CD4-positive, alpha-beta memory T cell (primary cell): ENCODE results near the gene ABRACL. TPM values are rescaled to one million over a fixed set of nuclear protein-coding genes. Genes with fewer than 3 reads are reported as not detected.

Experiments used
- CTCF ChIA-PET: fragments of 350-600 bp; sonication (Branson Sonifier 250); formaldehyde crosslinking; loops from one replicate; lab custom pipeline; 2021; ENCODE audit warnings: inconsistent platforms; ENCODE audit not compliant: partially characterized antibody; lab: Charles Lee
- POLR2A ChIA-PET: fragments of 350-600 bp; sonication (Branson Sonifier 250); formaldehyde crosslinking; loops from one replicate; lab custom pipeline; 2021; ENCODE audit not compliant: partially characterized antibody; lab: Charles Lee
- DNase-seq, 5 donors: peaks; one replicate each; pipeline versions ENCODE4 v3.0.0 to v3.0.0-alpha.2; 2020 to 2022; ENCODE audit warnings: mixed read lengths in 1 of 5
- H3K27ac ChIP-seq: one replicate; pipeline ENCODE4 v1.7.0; 2013; ENCODE audit warnings: low read depth, low read length
- H3K27me3 ChIP-seq: 2 replicates; pipeline ENCODE4 v1.7.0; 2013; ENCODE audit warnings: mild to moderate bottlenecking, low read length, moderate library complexity; ENCODE audit not compliant: insufficient read depth
- H3K36me3 ChIP-seq: 2 replicates; pipeline ENCODE4 v1.7.0; 2013; ENCODE audit warnings: mild to moderate bottlenecking, low read length, moderate library complexity; ENCODE audit not compliant: insufficient read depth
- H3K4me1 ChIP-seq: 2 replicates; pipeline ENCODE4 v1.7.0; 2013; ENCODE audit warnings: mild to moderate bottlenecking, low read length, moderate library complexity; ENCODE audit not compliant: insufficient read depth
- H3K4me3 ChIP-seq, 2 donors: one replicate each; pipeline ENCODE4 v1.7.0; 2013; ENCODE audit warnings: low read length in 2 of 2, mild to moderate bottlenecking in 1 of 2
- H3K9me3 ChIP-seq, 2 donors: one replicate each; pipeline ENCODE4 v1.7.0; 2013; ENCODE audit warnings: low read length in 2 of 2, control low read depth in 1 of 2; ENCODE audit not compliant: control insufficient read depth in 1 of 2
- H3K27ac Mint-ChIP-seq, 7 donors: one replicate each; pipeline ENCODE4 v1.8.0; 2020 to 2021; ENCODE audit warnings: mixed read lengths in 7 of 7, mild to moderate bottlenecking in 6 of 7, inconsistent platforms in 3 of 7, moderate library complexity in 3 of 7
- H3K27me3 Mint-ChIP-seq, 2 donors: one replicate each; pipeline ENCODE4 v1.8.0; 2020 to 2021; ENCODE audit warnings: mixed read lengths in 2 of 2
- H3K36me3 Mint-ChIP-seq, 2 donors: one replicate each; pipeline ENCODE4 v1.8.0; 2020 to 2021; ENCODE audit warnings: mixed read lengths in 2 of 2, inconsistent platforms in 1 of 2, mild to moderate bottlenecking in 1 of 2
- H3K4me1 Mint-ChIP-seq, 4 donors: one replicate each; pipeline ENCODE4 v1.8.0; 2020 to 2021; ENCODE audit warnings: mixed read lengths in 4 of 4, mild to moderate bottlenecking in 1 of 4
- H3K4me3 Mint-ChIP-seq, 8 donors: one replicate each; pipeline ENCODE4 v1.8.0; 2020 to 2021; ENCODE audit warnings: mixed read lengths in 8 of 8, mild to moderate bottlenecking in 7 of 8, moderate library complexity in 6 of 8, inconsistent platforms in 3 of 8
- H3K9me3 Mint-ChIP-seq, 8 donors: one replicate each; pipeline ENCODE4 v1.8.0; 2020 to 2021; ENCODE audit warnings: mixed read lengths in 8 of 8, mild to moderate bottlenecking in 5 of 8, inconsistent platforms in 3 of 8, moderate library complexity in 1 of 8
- intact Hi-C: fragments of 100-400 bp; cut with micrococcal nuclease; formaldehyde crosslinking; loops from one replicate; pipeline ENCODE4 v1.15.1; 2023
- polyA plus RNA-seq, 2 donors: library from polyadenylated mRNA; unstranded; fragments of 300-500 nt; fragmentation: Illumina TruSeq; gene quantifications; one replicate each; pipeline ENCODE4 v1.2.3, GENCODE V29; 2021
- total RNA-seq, 2 experiments: library from RNA; stranded (reverse); gene quantifications; one replicate each; pipeline ENCODE4 v1.2.3, GENCODE V29; 2021

Gene ABRACL, protein sequence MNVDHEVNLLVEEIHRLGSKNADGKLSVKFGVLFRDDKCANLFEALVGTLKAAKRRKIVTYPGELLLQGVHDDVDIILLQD
- 100 to 1,000 TPM; 103 to 112 TPM for total RNA-seq
- 100 to 1,000 TPM; 249 to 289 TPM for polyA plus RNA-seq

DNA sequence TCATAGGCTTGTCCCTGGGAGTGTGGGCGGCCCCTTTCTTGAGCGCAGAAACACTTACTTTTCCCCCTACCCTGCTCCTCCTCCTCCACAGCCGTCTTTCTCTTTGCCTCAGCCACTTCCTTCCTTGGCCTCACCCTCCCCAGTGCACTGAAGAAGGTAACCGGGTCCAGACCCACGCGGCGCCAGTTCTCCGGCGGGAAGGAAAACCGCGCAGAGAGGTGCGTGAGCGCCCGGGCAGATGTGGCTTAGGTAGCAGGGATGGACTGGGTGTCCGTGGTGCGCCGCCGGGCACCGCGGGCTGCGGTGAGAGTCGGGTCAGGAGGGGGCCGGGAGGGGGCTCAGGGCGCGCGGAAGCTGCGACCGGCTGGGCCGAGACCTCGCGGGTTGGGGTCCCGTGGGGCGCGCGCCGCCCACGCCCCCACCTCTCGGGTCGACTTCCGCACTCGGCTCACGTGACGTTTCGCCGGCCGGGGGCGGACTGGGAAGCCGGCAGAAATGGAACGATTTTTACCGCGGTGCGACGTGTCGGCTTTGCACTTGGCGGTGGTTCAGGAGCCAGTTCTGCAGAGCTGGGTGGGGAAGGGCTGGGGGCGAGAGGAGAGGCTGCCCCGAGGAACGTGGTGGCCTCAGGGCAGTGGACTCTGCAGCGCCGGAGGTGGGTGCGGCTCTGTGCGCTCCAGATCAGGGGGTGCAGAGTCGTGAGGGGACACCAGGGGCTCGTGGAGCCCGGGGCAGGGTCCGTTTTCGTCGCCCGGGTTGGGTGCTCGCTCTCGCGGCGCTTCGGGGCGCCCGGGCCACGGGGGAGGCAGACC, at the start of gene ABRACL:
Gene ABRACL (plus strand): TSS at position 88 of the 812 bp plus-strand sequence. CDS start 5,416 bp downstream, outside the sequence.
- Mint-ChIP-seq H3K36me3 (peaks cover 8 to 16% of the 10 kb centered on the region in 2 donors), H3K27me3 (no peaks in the 10 kb centered on the region), H3K9me3 (no peaks in the 10 kb centered on the region), H3K4me3 (peak within 1 kb of the TSS in 5 of 8 donors; percentile 93 to 98 (median 95)), H3K27ac (peak within 1 kb of the TSS; percentile 88 to 98 (median 92)), H3K4me1 (peaks cover 22 to 34% (median 28%) of the 10 kb centered on the region in 4 donors)
- H3K36me3 ChIP-seq: peaks cover 3% of the 10 kb centered on the region
- ChIA-PET POLR2A (interaction anchor here (0.5 to 6.2 kb wide), 22 partner anchors 9 to 345 kb away, joined by 3 to 62 read pairs (median 4); partner anchors contain the start of genes CCDC28A, CITED2, HECA and REPS1), CTCF (interaction anchor here (1.2 to 3.3 kb wide), 2 partner anchors 41 to 96 kb away, joined by 3 to 17 read pairs; partner anchors contain the start of gene REPS1)
- peak within 1 kb of the TSS; percentile 88 for H3K27ac ChIP-seq
- intact Hi-C loops: loop anchor here (1.0 to 5.0 kb wide), 5 partner anchors 41 to 437 kb away; partner anchors contain the start of genes CCDC28A, CITED2 and REPS1
- peak; percentile 74 to 88 (median 75) for DNase-seq
- peak within 1 kb of the TSS; percentile 59 to 97 for H3K4me3 ChIP-seq
- peaks cover 46% of the 10 kb centered on the region for H3K4me1 ChIP-seq
- no peaks in the 10 kb centered on the region for H3K9me3 ChIP-seq
- no peaks in the 10 kb centered on the region for H3K27me3 ChIP-seq

DNA sequence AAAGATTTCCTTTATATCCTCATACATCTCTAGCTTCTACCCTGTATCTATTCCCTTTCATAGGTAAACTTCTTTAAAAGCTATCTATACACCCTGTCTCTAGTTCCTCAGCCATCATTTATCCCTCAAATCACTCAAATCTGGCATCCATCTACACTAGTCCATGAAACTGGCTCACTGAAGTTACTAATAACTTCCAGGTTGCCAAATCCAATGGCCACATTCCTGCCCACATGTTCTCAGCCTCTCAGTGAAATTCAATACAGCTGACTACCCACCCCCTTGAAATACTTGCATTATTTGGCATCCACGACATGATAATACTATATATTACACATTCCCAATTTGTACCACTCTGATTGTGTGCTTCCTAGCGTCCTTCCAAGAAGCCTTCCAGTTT, 49.2 kb upstream of the ABRACL start:
- no peak overlapping the region for H3K27ac ChIP-seq
- DNase-seq: no peak
- no peaks in the 10 kb centered on the region for H3K9me3 ChIP-seq
- H3K4me3 ChIP-seq: no peak overlapping the region
- Mint-ChIP-seq H3K4me1 (peaks cover 45 to 66% (median 57%) of the 10 kb centered on the region in 4 donors), H3K4me3 (peak overlapping the region in 2 of 8 donors; percentile 1 to 10), H3K36me3 (no peaks in the 10 kb centered on the region), H3K9me3 (no peaks in the 10 kb centered on the region), H3K27me3 (no peaks in the 10 kb centered on the region), H3K27ac (peak overlapping the region in 4 of 7 donors; percentile 1 to 9 (median 6))
- ChIA-PET CTCF (interaction anchor here (1.5 kb wide), 1 partner anchor 9 kb away, joined by 4 read pairs; no protein-coding TSS in a partner anchor), POLR2A (no interaction called here)
- H3K36me3 ChIP-seq: no peaks in the 10 kb centered on the region
- H3K4me1 ChIP-seq: peaks cover 74% of the 10 kb centered on the region
- no peaks in the 10 kb centered on the region for H3K27me3 ChIP-seq
- intact Hi-C loops: no loop called here

DNA sequence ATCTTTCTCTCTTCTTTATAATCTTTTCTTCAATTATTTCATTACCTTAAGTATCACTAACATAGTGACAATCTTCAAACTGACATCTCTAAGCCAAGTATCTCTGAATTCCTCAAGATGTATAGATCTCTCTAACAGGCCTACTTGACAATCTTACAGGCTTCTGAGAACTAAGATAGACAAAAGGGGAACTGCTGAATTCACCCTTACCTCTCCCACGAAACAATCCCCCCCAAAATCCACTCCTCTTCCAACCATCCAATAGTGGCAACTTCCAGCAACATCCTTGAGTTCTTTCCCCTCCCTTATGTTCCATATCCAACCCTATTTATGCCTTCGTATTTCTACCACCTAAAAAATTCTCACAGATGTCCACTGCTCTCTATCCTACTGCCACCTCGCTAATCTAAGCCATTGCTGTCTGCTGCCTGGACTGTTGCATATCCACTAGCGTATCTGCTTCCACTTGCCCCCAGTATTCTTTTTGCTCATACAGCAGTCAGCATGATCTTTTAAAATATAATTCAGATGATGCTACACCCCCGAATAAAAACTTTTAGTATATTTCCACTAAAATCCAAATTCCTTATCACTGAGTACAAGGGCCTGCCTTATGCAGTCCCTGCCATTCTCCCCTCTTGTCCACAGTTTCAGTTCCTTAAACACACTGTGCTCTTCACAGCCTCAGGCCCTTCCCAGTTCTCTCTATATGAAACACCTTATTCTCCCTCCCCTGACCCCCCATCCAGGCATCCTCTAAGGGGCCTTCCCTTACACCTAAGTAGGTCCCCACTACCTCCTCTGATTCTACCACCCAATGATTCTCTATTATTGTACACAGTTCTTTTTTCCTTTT, 48.5 kb upstream of the ABRACL start:
- H3K27ac Mint-ChIP-seq: no peak overlapping the region
- CTCF ChIA-PET: interaction anchor here (1.5 kb wide), 1 partner anchor 9 kb away, joined by 4 read pairs; no protein-coding TSS in a partner anchor

DNA sequence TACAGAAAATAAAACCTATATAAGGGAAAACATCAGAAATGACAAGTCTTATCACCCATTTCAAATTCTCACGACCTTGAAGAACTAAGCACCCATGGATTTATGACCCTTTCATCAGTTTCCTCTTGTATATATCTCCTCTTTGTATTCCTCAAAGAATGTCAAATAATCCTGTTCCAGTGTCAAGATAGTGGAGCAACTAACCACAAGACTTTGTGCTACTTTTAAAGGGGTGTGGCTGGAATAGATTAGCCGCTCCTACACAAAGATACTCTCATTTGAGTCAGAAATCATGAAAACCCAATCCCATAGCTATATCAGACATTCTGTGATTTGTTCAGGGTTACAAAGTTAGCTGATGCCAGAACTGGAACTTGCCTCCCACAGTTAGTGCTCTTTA, 47.1 kb upstream of the ABRACL start:
- peaks cover 82% of the 10 kb centered on the region for H3K4me1 ChIP-seq
- Mint-ChIP-seq H3K27me3 (no peaks in the 10 kb centered on the region), H3K4me3 (peak overlapping the region in 2 of 8 donors; percentile 5 to 42), H3K27ac (no peak overlapping the region), H3K9me3 (no peaks in the 10 kb centered on the region), H3K4me1 (peaks cover 38 to 46% (median 43%) of the 10 kb centered on the region in 4 donors), H3K36me3 (no peaks in the 10 kb centered on the region)
- ChIA-PET CTCF (no interaction called here), POLR2A (interaction anchor here (1.2 kb wide), 1 partner anchor 311 kb away, joined by 3 read pairs; the partner anchor contains the start of gene TXLNB)
- no peak overlapping the region for H3K27ac ChIP-seq
- intact Hi-C loops: loop anchor here (10.0 kb wide), 1 partner anchor 553 kb away; no protein-coding TSS in a partner anchor
- DNase-seq: no peak
- H3K9me3 ChIP-seq: no peaks in the 10 kb centered on the region
- H3K36me3 ChIP-seq: no peaks in the 10 kb centered on the region
- H3K4me3 ChIP-seq: no peak overlapping the region
- no peaks in the 10 kb centered on the region for H3K27me3 ChIP-seq

More for the DNA sequence above, 48.5 kb upstream of the ABRACL start:
- Mint-ChIP-seq H3K27me3 (no peaks in the 10 kb centered on the region), H3K36me3 (no peaks in the 10 kb centered on the region), H3K4me3 (peak overlapping the region in 2 of 8 donors; percentile 5 to 27), H3K9me3 (no peaks in the 10 kb centered on the region), H3K4me1 (peaks cover 38 to 60% (median 52%) of the 10 kb centered on the region in 4 donors)
- Histone ChIP-seq H3K4me1 (peaks cover 74% of the 10 kb centered on the region), H3K27me3 (no peaks in the 10 kb centered on the region), H3K9me3 (no peaks in the 10 kb centered on the region), H3K4me3 (no peak overlapping the region), H3K36me3 (no peaks in the 10 kb centered on the region), H3K27ac (no peak overlapping the region)
- POLR2A ChIA-PET: no interaction called here
- DNase-seq: no peak
- intact Hi-C loops: loop anchor here (10.0 kb wide), 1 partner anchor 555 kb away; no protein-coding TSS in a partner anchor

DNA sequence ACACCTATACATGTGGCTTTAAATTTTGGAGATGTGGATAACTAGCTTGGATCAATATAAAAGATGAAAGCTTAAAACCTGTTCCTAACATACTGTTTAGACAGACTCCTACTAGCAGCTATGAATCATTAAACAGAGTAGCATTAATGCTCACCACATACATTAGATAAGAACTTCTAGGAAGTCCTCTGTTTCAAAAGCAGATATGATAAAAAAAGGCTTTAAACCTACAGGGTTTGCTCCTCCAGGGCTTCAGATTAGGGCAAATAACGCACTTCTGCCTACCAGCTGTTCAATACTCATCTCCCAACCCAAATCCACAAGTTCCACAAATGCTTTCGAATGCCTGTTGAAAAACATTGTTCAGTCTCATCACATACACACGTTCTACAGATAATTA, 42.0 kb upstream of the ABRACL start:
- Histone ChIP-seq H3K4me3 (peak overlapping the region; percentile 66 to 89), H3K9me3 (no peaks in the 10 kb centered on the region), H3K27ac (peak overlapping the region; percentile 74), H3K4me1 (peaks cover 60% of the 10 kb centered on the region), H3K27me3 (no peaks in the 10 kb centered on the region), H3K36me3 (no peaks in the 10 kb centered on the region)
- peak in 2 of 5 donors; percentile 5 to 7 for DNase-seq
- no peaks in the 10 kb centered on the region for H3K9me3 Mint-ChIP-seq
- peaks cover 0 to 5% of the 10 kb centered on the region in 2 donors for H3K36me3 Mint-ChIP-seq
- intact Hi-C loops: loop anchor here (2.0 to 10.0 kb wide), 4 partner anchors 148 to 869 kb away; partner anchors contain the start of gene HECA
- peaks cover 14 to 21% (median 17%) of the 10 kb centered on the region in 4 donors for H3K4me1 Mint-ChIP-seq
- POLR2A ChIA-PET: interaction anchor here (1.1 to 4.9 kb wide), 13 partner anchors 32 to 388 kb away, joined by 3 to 27 read pairs (median 7); partner anchors contain the start of genes ABRACL, CITED2 and TXLNB
- H3K27me3 Mint-ChIP-seq: no peaks in the 10 kb centered on the region
- H3K4me3 Mint-ChIP-seq: peak overlapping the region in 4 of 8 donors; percentile 80 to 92 (median 86)
- H3K27ac Mint-ChIP-seq: peak overlapping the region in 6 of 7 donors; percentile 0 to 93 (median 61)
- CTCF ChIA-PET: interaction anchor here (0.7 to 5.0 kb wide), 20 partner anchors 8 to 387 kb away, joined by 3 to 19 read pairs (median 4); partner anchors contain the start of genes CITED2 and TXLNB

DNA sequence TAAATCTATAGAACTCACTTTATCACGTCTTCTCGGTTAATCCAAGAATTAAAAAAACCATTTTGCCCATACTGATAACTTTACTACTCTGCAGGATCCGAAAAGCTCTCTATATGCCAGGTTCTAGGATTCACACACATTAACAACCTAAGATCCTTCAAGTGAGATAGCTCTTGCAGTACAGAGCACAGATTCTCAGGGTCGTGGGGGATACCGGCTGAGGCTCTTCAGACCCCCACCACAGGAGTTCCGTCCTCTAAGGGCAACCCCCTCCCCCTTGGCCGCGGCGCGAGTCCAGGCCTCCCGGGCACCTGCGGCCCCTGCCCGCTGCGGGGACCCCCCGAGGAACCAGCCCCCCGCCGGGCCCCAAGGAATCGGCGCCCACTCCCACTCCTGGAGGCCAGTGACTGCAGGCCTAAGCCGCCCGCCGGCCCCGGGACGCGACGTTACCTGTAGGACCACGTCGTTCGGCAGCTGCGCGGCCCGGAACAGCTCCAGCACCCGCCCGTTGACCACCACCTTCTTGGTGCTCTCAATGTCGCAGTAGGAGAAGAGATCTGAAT, 41.4 kb upstream of the ABRACL start:
- no peaks in the 10 kb centered on the region for H3K27me3 ChIP-seq
- H3K9me3 Mint-ChIP-seq: no peaks in the 10 kb centered on the region
- intact Hi-C loops: loop anchor here (2.0 to 10.0 kb wide), 4 partner anchors 148 to 870 kb away; partner anchors contain the start of gene HECA
- H3K4me1 ChIP-seq: peaks cover 54% of the 10 kb centered on the region
- no peaks in the 10 kb centered on the region for H3K27me3 Mint-ChIP-seq
- no peaks in the 10 kb centered on the region for H3K36me3 ChIP-seq
- H3K4me3 ChIP-seq: peak overlapping the region; percentile 66 to 89
- H3K4me1 Mint-ChIP-seq: peaks cover 10 to 18% (median 13%) of the 10 kb centered on the region in 4 donors
- peak overlapping the region; percentile 74 for H3K27ac ChIP-seq
- peaks cover 0 to 5% of the 10 kb centered on the region in 2 donors for H3K36me3 Mint-ChIP-seq
- ChIA-PET CTCF (interaction anchor here (0.6 to 5.0 kb wide), 21 partner anchors 9 to 871 kb away, joined by 3 to 19 read pairs (median 4); partner anchors contain the start of genes CITED2 and TXLNB), POLR2A (interaction anchor here (0.5 to 4.9 kb wide), 18 partner anchors 17 to 388 kb away, joined by 3 to 27 read pairs (median 6); partner anchors contain the start of genes ABRACL, CITED2 and TXLNB)
- H3K9me3 ChIP-seq: no peaks in the 10 kb centered on the region
- peak overlapping the region in 6 of 7 donors; percentile 43 to 93 (median 83) for H3K27ac Mint-ChIP-seq
- peak overlapping the region in 7 of 8 donors; percentile 80 to 92 (median 88) for H3K4me3 Mint-ChIP-seq
- peak in 2 of 5 donors; percentile 6 to 42 for DNase-seq
